CD4-positive, alpha-beta T cell (primary cell): ENCODE measurements around the gene RIOK3. TPM values are rescaled to one million over a fixed set of nuclear protein-coding genes. Genes with fewer than 3 reads are reported as not detected.
"Not testable (repeated sequence)": the region's sequence is repeated elsewhere in the genome, so short reads cannot be mapped to it uniquely, and the experiment has no call there.

ENCODE experiments used
- ATAC-seq: fragments of 200-7000 bp; cut with Tn5 transposase; one replicate; pipeline ENCODE4 v1.10.0; 2022; ENCODE audit warnings: mild to moderate bottlenecking; ENCODE audit not compliant: poor library complexity
- CTCF ChIA-PET: fragments of 350-600 bp; sonication (Branson Sonifier 250); formaldehyde crosslinking; loops from one replicate; lab custom pipeline; 2021; ENCODE audit warnings: antibody characterized with exemption, inconsistent platforms; lab: Charles Lee
- POLR2A ChIA-PET: fragments of 350-600 bp; sonication (Branson Sonifier 250); formaldehyde crosslinking; loops from one replicate; lab custom pipeline; 2021; ENCODE audit warnings: antibody characterized with exemption, inconsistent platforms; lab: Charles Lee
- DNase-seq, 14 experiments: peaks; one replicate each; pipeline ENCODE4 v3.0.0-alpha.2; 2013 to 2020; ENCODE audit warnings: mixed read lengths in 2 of 14
- H3K27ac ChIP-seq, 2 donors: one replicate each; pipeline versions ENCODE4 v1.5.1 to v1.7.0; 2013; ENCODE audit warnings: low read length in 2 of 2, low read depth in 1 of 2, mild to moderate bottlenecking in 1 of 2
- H3K27me3 ChIP-seq, 2 experiments: 1 replicate in 1 of 2; 2 replicates in 1 of 2; pipeline versions ENCODE4 v1.6.1 to v1.7.0; 2013; ENCODE audit warnings: low read length in 2 of 2, control low read depth in 1 of 2, mild to moderate bottlenecking in 1 of 2, moderate library complexity in 1 of 2; ENCODE audit not compliant: insufficient read depth in 2 of 2, control insufficient read depth in 1 of 2
- H3K36me3 ChIP-seq: one replicate; pipeline ENCODE4 v1.6.1; 2013; ENCODE audit warnings: low read length, control low read depth; ENCODE audit not compliant: insufficient read depth
- H3K4me1 ChIP-seq: one replicate; pipeline ENCODE4 v1.6.1; 2013; ENCODE audit warnings: low read length, control low read depth; ENCODE audit not compliant: insufficient read depth
- H3K4me3 ChIP-seq: one replicate; pipeline ENCODE4 v1.5.1; 2013; ENCODE audit warnings: mild to moderate bottlenecking, low read length, moderate library complexity
- H3K9me3 ChIP-seq, 2 experiments: 1 replicate in 1 of 2; 2 replicates in 1 of 2; pipeline versions ENCODE4 v1.6.1 to v1.7.0; 2013; ENCODE audit warnings: low read length in 2 of 2, mild to moderate bottlenecking in 2 of 2, control low read depth in 1 of 2, moderate library complexity in 1 of 2; ENCODE audit not compliant: control insufficient read depth in 1 of 2, insufficient read depth in 1 of 2
- H3K27ac Mint-ChIP-seq: one replicate; pipeline ENCODE4 v1.8.0; 2020; ENCODE audit warnings: mixed read lengths
- H3K27me3 Mint-ChIP-seq: one replicate; pipeline ENCODE4 v1.8.0; 2021; ENCODE audit warnings: mixed read lengths
- H3K36me3 Mint-ChIP-seq: one replicate; pipeline ENCODE4 v1.8.0; 2021; ENCODE audit warnings: low read depth, mixed read lengths
- H3K4me1 Mint-ChIP-seq: one replicate; pipeline ENCODE4 v1.8.0; 2021; ENCODE audit warnings: low read depth, mixed read lengths
- H3K4me3 Mint-ChIP-seq: one replicate; pipeline ENCODE4 v1.8.0; 2020; ENCODE audit warnings: mild to moderate bottlenecking, mixed read lengths
- H3K9me3 Mint-ChIP-seq: one replicate; pipeline ENCODE4 v1.8.0; 2020; ENCODE audit warnings: mixed read lengths
- intact Hi-C, 2 experiments: fragments of 100-400 bp; cut with DNase I in 1 of 2; cut with micrococcal nuclease in 1 of 2; formaldehyde crosslinking; loops; one replicate each; pipeline versions ENCODE4 v1.15.1 to v1.9.0; 2023 to 2025; cut with DNase I, micrococcal nuclease
- total RNA-seq, 174 experiments: library from RNA in 2 of 174; stranded (reverse) in 2 of 174; gene quantifications; one replicate each; pipeline ENCODE4 v1.2.3 and lab custom pipeline; 2021 to 2026
- TF ChIP-seq, protein P1 (sequence below): fragments of 200-600 bp; IDR thresholded peaks from one replicate; pipeline ENCODE4 v1.8.0; 2022; ENCODE audit warnings: antibody characterized with exemption, mild to moderate bottlenecking

RIOK3 gene
- total RNA-seq, 2 experiments from 2014 or later, result 151 to 153 TPM

DNA sequence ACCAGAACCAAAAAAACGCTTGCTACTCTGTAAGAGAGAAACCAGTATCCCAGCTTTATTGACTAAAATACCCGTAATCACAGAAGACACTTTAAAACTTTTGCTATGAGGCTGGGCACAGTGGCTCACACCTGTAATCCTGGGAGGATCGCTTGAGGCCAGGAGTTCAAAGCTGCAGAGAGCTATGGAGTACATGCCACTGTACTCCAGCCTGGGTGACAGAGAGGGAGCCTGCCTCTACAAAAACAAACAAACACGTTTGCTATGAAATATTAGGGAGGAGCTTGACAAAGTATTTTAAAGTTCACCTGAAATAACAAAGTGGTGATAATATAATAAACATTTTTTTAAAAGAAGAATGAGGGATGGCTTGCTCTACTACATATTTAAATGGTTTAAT lies 28.5 kb upstream of the RIOK3 start:
- H3K27me3 Mint-ChIP-seq, result no peaks in the 10 kb centered on the region
- H3K27me3 ChIP-seq, result no peaks in the 10 kb centered on the region
- H3K4me3 Mint-ChIP-seq, result no peak overlapping the region
- ChIA-PET POLR2A (no interaction called here), CTCF (no interaction called here)
- no peaks in the 10 kb centered on the region for H3K4me1 Mint-ChIP-seq
- H3K9me3 Mint-ChIP-seq, result no peaks in the 10 kb centered on the region
- no peak overlapping the region for H3K27ac Mint-ChIP-seq
- peaks cover 3% of the 10 kb centered on the region for H3K4me1 ChIP-seq
- no peak for ATAC-seq
- DNase-seq, result no peak
- no peaks in the 10 kb centered on the region for H3K36me3 ChIP-seq
- H3K27ac ChIP-seq, result no peak overlapping the region
- TF ChIP-seq, protein P1, sequence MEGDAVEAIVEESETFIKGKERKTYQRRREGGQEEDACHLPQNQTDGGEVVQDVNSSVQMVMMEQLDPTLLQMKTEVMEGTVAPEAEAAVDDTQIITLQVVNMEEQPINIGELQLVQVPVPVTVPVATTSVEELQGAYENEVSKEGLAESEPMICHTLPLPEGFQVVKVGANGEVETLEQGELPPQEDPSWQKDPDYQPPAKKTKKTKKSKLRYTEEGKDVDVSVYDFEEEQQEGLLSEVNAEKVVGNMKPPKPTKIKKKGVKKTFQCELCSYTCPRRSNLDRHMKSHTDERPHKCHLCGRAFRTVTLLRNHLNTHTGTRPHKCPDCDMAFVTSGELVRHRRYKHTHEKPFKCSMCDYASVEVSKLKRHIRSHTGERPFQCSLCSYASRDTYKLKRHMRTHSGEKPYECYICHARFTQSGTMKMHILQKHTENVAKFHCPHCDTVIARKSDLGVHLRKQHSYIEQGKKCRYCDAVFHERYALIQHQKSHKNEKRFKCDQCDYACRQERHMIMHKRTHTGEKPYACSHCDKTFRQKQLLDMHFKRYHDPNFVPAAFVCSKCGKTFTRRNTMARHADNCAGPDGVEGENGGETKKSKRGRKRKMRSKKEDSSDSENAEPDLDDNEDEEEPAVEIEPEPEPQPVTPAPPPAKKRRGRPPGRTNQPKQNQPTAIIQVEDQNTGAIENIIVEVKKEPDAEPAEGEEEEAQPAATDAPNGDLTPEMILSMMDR, result no peak
- no peaks in the 10 kb centered on the region for H3K36me3 Mint-ChIP-seq
- H3K9me3 ChIP-seq, result no peaks in the 10 kb centered on the region
- intact Hi-C loops, result no loop called here
- H3K4me3 ChIP-seq, result no peak overlapping the region

DNA sequence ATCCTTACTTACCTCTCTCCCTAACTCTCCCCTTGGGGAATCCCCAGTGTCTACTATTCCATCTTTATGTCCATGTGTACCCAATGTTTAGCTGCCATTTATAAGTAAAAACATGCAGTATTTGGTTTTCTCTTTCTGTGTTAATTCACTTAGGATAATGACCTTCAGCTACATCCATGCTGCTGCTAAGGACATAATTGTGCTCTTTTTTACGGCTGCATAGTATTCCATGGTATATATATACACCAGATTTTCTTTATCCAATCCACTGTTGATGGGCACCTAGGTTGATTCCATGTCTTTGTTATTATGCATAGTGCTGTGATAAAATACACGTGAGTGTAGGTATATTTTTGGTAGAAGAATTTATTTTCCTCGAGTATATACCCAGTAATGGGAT lies 24.3 kb upstream of the RIOK3 start:
- Mint-ChIP-seq H3K27ac (no peak overlapping the region), H3K4me3 (no peak overlapping the region), H3K4me1 (no peaks in the 10 kb centered on the region), H3K9me3 (no peaks in the 10 kb centered on the region), H3K27me3 (no peaks in the 10 kb centered on the region), H3K36me3 (no peaks in the 10 kb centered on the region)
- no peaks in the 10 kb centered on the region for H3K36me3 ChIP-seq
- TF ChIP-seq, protein P1, result no peak
- intact Hi-C loops, result no loop called here
- H3K27me3 ChIP-seq, result no peaks in the 10 kb centered on the region
- DNase-seq (no peak), ATAC-seq (no peak)
- ChIA-PET CTCF (no interaction called here), POLR2A (no interaction called here)
- H3K27ac ChIP-seq, result no peak overlapping the region
- H3K9me3 ChIP-seq, result no peaks in the 10 kb centered on the region
- H3K4me1 ChIP-seq, result no peaks in the 10 kb centered on the region
- H3K4me3 ChIP-seq, result no peak overlapping the region

DNA sequence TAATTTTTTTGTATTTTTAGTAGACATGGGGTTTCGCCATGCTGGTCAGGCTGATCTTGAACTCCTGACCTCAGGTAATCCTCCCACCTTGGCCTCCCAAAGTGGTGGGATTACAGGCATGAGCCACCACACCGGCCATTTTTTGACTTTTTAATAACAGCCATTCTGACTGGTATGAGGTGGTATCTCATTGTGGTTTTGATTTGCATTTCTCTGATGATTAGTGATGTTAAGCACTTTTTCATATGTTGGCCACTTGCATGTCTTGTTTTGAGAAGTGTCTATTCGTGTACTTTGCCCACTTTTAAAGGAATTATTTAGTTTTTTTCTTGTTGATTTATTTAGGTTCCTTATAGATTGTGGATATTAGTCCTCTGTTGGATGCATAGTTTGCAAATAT lies 23.5 kb upstream of the RIOK3 start:
- H3K36me3 Mint-ChIP-seq, H3K27ac ChIP-seq, ATAC-seq, H3K9me3 Mint-ChIP-seq, H3K4me1 ChIP-seq, H3K4me3 Mint-ChIP-seq, CTCF ChIA-PET, POLR2A ChIA-PET, H3K36me3 ChIP-seq, H3K27me3 Mint-ChIP-seq, H3K27ac Mint-ChIP-seq, H3K4me3 ChIP-seq, H3K27me3 ChIP-seq, H3K4me1 Mint-ChIP-seq, intact Hi-C loops, H3K9me3 ChIP-seq, DNase-seq: not testable (repeated sequence)

DNA sequence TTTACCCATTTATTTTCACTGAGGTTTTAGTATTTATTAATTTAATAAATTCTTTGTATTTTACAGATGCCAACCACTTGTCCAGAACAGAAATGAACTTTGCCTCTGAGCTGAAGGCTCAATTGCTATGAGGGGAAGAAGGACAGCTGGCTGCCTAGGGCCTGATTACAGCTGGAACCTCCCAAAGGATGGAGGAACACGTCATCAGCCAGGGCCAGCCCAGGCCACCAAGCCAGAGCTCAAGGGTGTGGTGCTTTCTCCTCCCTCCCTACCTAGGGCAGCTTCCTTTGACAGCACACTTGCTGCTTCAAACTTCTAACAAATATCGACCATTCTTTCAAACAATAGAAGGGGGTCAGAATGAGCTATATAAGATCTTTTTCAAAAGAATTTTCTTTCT lies 19.7 kb upstream of the RIOK3 start:
- POLR2A ChIA-PET, result no interaction called here
- Histone ChIP-seq H3K27me3 (no peaks in the 10 kb centered on the region), H3K4me1 (peaks cover 11% of the 10 kb centered on the region), H3K4me3 (no peak overlapping the region), H3K36me3 (no peaks in the 10 kb centered on the region), H3K9me3 (no peaks in the 10 kb centered on the region), H3K27ac (no peak overlapping the region)
- TF ChIP-seq, protein P1, result no peak
- ATAC-seq, result no peak
- Mint-ChIP-seq H3K27me3 (no peaks in the 10 kb centered on the region), H3K27ac (no peak overlapping the region), H3K4me1 (peaks cover 11% of the 10 kb centered on the region), H3K9me3 (no peaks in the 10 kb centered on the region), H3K36me3 (no peaks in the 10 kb centered on the region), H3K4me3 (no peak overlapping the region)
- no peak for DNase-seq
- intact Hi-C loops, result no loop called here
- CTCF ChIA-PET, result no interaction called here
